SU-DHL-6 (cell line): ENCODE results near the gene CLIC1.

Experiments
- H2AFZ ChIP-seq: fragments of 200-600 bp; sonication (generic); 2 replicates; pipeline ENCODE4 v1.6.1; 2014; ENCODE audit warnings: low read depth, mild to moderate bottlenecking, moderate library complexity, mixed read lengths, antibody characterized with exemption, low read length; ENCODE audit not compliant: severe bottlenecking
- H3F3A ChIP-seq: fragments of 200-600 bp; shearing (Covaris generic); 2 replicates; pipeline ENCODE4 v1.6.0; 2016; ENCODE audit warnings: antibody characterized with exemption, mild to moderate bottlenecking; ENCODE audit not compliant: insufficient read depth
- H3K27ac ChIP-seq: fragments of 200-600 bp; sonication (generic); 2 replicates; pipeline ENCODE4 v1.5.1; 2016; ENCODE audit warnings: low read depth, mild to moderate bottlenecking, low read length, moderate library complexity, mixed read lengths
- H3K27me3 ChIP-seq: fragments of 200-600 bp; sonication (generic), shearing (Covaris generic); 2 replicates; pipeline ENCODE4 v1.6.0; 2014; ENCODE audit warnings: mild to moderate bottlenecking, low read length
- H3K36me3 ChIP-seq: fragments of 200-600 bp; sonication (generic); 2 replicates; pipeline ENCODE4 v1.6.1; 2014; ENCODE audit warnings: mild to moderate bottlenecking, low read length, mixed read lengths
- H3K4me2 ChIP-seq: fragments of 300-600, 200-600 bp; shearing (Covaris generic), sonication (generic); 2 replicates; pipeline ENCODE4 v1.6.0; 2014; ENCODE audit warnings: low read length, low read depth, mild to moderate bottlenecking; ENCODE audit not compliant: poor library complexity, severe bottlenecking
- H3K4me3 ChIP-seq: fragments of 200-600 bp; sonication (generic); 2 replicates; pipeline ENCODE4 v1.5.1; 2014; ENCODE audit warnings: antibody characterized with exemption, low read length, mild to moderate bottlenecking, mixed read lengths; ENCODE audit not compliant: insufficient read depth, poor library complexity, severe bottlenecking
- H3K79me2 ChIP-seq: fragments of 200-600 bp; sonication (generic); 2 replicates; pipeline ENCODE4 v1.6.1; 2014; ENCODE audit warnings: mild to moderate bottlenecking, low read length, moderate library complexity; ENCODE audit not compliant: insufficient read depth
- H3K9ac ChIP-seq: fragments of 200-600 bp; sonication (generic); 2 replicates; pipeline ENCODE4 v1.7.0; 2014; ENCODE audit warnings: mild to moderate bottlenecking, low read length
- H3K9me2 ChIP-seq: fragments of 200-600 bp; sonication (generic); replicated peaks from 2 replicates; pipeline ENCODE4 v1.6.1; 2014; ENCODE audit warnings: low read length; ENCODE audit not compliant: insufficient read depth
- H3K9me3 ChIP-seq: fragments of 200-600 bp; sonication (generic); 2 replicates; pipeline ENCODE4 v1.6.1; 2014; ENCODE audit warnings: low read length, mixed read lengths; ENCODE audit not compliant: insufficient read depth
- H4K20me1 ChIP-seq: fragments of 200-600 bp; sonication (generic); 2 replicates; pipeline ENCODE4 v1.6.1; 2014; ENCODE audit warnings: low read depth, mild to moderate bottlenecking, antibody characterized with exemption, low read length, moderate library complexity, mixed read lengths
- CTCF ChIP-seq: fragments of 200-600 bp; sonication (generic); IDR thresholded peaks from one replicate; pipeline ENCODE4 v1.5.1; 2017; ENCODE audit warnings: antibody characterized with exemption, mild to moderate bottlenecking, low read length, moderate library complexity; ENCODE audit not compliant: insufficient read depth, poor library complexity, severe bottlenecking
- EZH2phosphoT487 ChIP-seq: fragments of 200-600 bp; sonication (generic), shearing (Covaris generic); conservative IDR thresholded peaks from 2 replicates; pipeline ENCODE4 v1.6.1; 2018; ENCODE audit warnings: mild to moderate bottlenecking, antibody characterized with exemption, low read length, moderate library complexity, mixed read lengths

The CLIC1 gene

GRCh38 chr6:31779908-31780307 is 43.6 kb upstream of the CLIC1 start:
- H3K4me2 ChIP-seq: no peak overlapping the region
- no peak overlapping the region for H3K4me3 ChIP-seq
- H3K9ac ChIP-seq: no peak overlapping the region
- H4K20me1 ChIP-seq: no peaks in the 10 kb centered on the region
- H2AFZ ChIP-seq: no peak overlapping the region
- TF ChIP-seq CTCF (no peak), EZH2phosphoT487 (no peak)
- H3F3A ChIP-seq: no peaks in the 10 kb centered on the region; the same call in 1 of the 2 replicates
- H3K27me3 ChIP-seq: no peaks in the 10 kb centered on the region
- no peaks in the 10 kb centered on the region for H3K9me3 ChIP-seq
- peaks cover 4% of the 10 kb centered on the region; the same call in 1 of the 2 replicates for H3K36me3 ChIP-seq
- no peak overlapping the region for H3K27ac ChIP-seq
- H3K79me2 ChIP-seq: no peaks in the 10 kb centered on the region
- H3K9me2 ChIP-seq: no peaks in the 10 kb centered on the region

- Histone ChIP-seq H3K27ac (no peak overlapping the region), H3K79me2 (no peaks in the 10 kb centered on the region), H3K9me2 (no peaks in the 10 kb centered on the region), H3F3A (no peaks in the 10 kb centered on the region; the same call in 1 of the 2 replicates), H3K4me3 (no peak overlapping the region), H3K9me3 (no peaks in the 10 kb centered on the region), H3K4me2 (no peak overlapping the region), H3K9ac (no peak overlapping the region), H2AFZ (no peak overlapping the region), H4K20me1 (no peaks in the 10 kb centered on the region), H3K36me3 (no peaks in the 10 kb centered on the region), H3K27me3 (no peaks in the 10 kb centered on the region)
- TF ChIP-seq EZH2phosphoT487 (no peak), CTCF (no peak)
Observed at GRCh38 chr6:31778999-31779885, 42.9 kb upstream of the CLIC1 start.

- H3K27me3 ChIP-seq: no peaks in the 10 kb centered on the region
- H3K4me3 ChIP-seq: no peak overlapping the region
- no peaks in the 10 kb centered on the region for H3K79me2 ChIP-seq
- no peak overlapping the region for H3K9ac ChIP-seq
- H2AFZ ChIP-seq: no peak overlapping the region
- H3K36me3 ChIP-seq: no peaks in the 10 kb centered on the region
- no peaks in the 10 kb centered on the region; the same call in 1 of the 2 replicates for H3F3A ChIP-seq
- no peaks in the 10 kb centered on the region for H4K20me1 ChIP-seq
- no peak overlapping the region for H3K4me2 ChIP-seq
- no peak overlapping the region for H3K27ac ChIP-seq
- TF ChIP-seq CTCF (no peak), EZH2phosphoT487 (no peak)
- H3K9me3 ChIP-seq: no peaks in the 10 kb centered on the region
- H3K9me2 ChIP-seq: no peaks in the 10 kb centered on the region
Observed at GRCh38 chr6:31778193-31778592, 41.9 kb upstream of the CLIC1 start.
